Activated T-cell treated with anti-CD3 and anti-CD28 coated beads for 4 hours (primary cell): ENCODE data around the gene CFAP20DC.
"Not testable (repeated sequence)": the region's sequence is repeated elsewhere in the genome, so short reads cannot be mapped to it uniquely, and the experiment has no call there.

ENCODE experiments used
- DNase-seq: peaks from one replicate; pipeline ENCODE4 v3.0.0-alpha.2; 2020

Gene CFAP20DC

DNA sequence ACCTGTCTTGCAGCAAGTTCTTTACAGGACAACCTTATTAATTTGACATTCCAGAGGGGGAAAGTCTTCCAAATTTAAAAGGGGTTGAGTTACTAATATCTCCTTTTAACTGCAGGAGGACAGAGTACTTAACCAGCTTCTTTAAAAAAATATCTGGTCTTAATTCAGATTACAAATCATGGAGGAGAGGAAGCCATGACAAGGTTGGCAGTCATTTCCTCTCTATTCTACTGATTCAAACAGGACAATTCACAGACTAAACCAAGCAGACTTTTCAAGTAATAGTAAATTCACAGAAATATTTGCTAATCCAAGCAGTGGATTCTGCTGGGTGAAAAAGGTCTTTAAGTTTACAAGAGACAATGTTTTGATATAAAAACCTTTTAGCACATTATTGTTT lies 185.3 kb downstream of the CFAP20DC start:
- DNase-seq, result no peak

- DNase-seq, result no peak
These were observed 186.6 kb downstream of the CFAP20DC start for GRCh38 chr3:58863206-58863605.

- DNase-seq, result no peak
These were observed 188.3 kb downstream of the CFAP20DC start for GRCh38 chr3:58861551-58861950.

- no peak for DNase-seq
These were observed 191.7 kb downstream of the CFAP20DC start for GRCh38 chr3:58858126-58858525.

GRCh38 chr3:58857402-58857801 lies 192.4 kb downstream of the CFAP20DC start:
- DNase-seq, result no peak

- no peak for DNase-seq
These were observed 201.0 kb downstream of the CFAP20DC start for GRCh38 chr3:58848826-58849225.

GRCh38 chr3:58842050-58842747 lies 207.6 kb downstream of the CFAP20DC start:
- not testable (repeated sequence) for DNase-seq

DNA sequence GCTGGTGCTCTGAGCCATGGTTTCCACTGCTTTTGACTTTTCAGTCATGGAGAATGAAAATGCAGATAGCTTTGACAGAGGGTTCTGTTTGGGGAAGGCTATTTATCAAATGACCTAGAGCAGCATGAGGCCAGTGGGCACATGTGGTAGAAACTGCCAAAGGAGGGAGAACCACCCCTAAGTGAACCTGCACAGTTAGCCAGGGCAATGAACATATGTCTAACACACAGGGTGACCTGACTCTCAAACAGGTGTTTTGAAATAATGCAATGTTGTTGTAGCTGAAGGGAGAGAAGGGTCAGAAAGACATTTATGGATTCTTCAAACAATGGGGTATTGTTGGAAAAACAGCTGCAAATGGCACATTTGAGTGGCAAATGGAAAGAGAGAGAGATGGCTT lies 208.9 kb downstream of the CFAP20DC start:
- no peak for DNase-seq

- no peak for DNase-seq
These were observed 209.9 kb downstream of the CFAP20DC start for GRCh38 chr3:58839964-58840363.

DNA sequence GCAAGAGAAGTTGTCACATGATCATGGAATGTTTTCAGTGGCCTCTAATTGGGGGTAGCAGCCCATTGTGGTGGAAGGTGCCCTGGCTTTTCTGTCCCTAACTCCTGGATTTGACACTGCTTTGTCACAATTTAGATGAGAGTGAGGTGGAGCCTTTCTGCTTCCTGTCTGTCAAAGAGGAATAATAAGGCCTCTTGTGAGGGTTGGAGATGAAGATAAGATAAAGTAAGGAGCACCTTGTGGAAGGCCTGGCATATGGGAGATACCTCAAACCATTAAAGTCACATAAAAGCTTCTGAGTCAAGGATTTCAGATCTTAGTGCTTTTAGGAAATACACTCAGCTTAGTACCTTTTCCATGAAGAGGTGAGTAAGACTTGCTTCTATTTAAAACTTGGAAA lies 210.6 kb downstream of the CFAP20DC start:
- no peak for DNase-seq

- no peak for DNase-seq
These were observed 212.0 kb downstream of the CFAP20DC start for GRCh38 chr3:58837856-58838255.

DNA sequence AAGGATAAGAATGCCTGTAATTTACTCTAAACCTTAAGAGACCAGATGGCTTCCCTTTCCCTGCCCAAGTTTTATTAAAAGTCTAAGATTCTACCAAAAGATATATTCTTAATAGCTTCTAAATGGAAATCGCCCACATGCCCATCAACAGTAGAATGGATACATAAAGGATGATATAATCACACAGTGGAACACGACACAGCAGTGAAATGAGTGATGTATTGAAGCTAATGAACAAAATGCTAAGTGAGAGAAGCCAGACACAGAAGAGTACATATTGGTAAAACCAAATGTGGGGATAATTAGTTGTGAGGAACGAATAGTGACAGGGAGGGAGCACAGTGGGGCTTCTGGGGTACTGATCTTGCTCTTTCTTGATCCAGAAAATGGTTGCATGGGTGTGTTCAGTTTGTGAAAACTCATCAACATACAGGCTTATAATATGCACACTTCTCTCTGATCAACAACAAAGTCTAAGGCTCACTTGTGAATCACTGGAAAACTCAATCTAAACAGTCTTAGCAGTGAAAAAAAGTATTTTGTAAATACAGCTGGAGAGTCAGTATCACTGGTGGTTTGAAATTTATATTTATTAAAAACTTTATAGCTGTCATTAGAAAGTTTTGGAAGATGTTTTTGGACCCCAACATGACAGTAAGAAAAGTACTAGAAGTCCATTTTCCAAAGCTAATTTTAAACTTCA lies 212.5 kb downstream of the CFAP20DC start:
- DNase-seq, result no peak

GRCh38 chr3:58835086-58835485 lies 214.7 kb downstream of the CFAP20DC start:
- no peak for DNase-seq

GRCh38 chr3:58833491-58833890 lies 216.3 kb downstream of the CFAP20DC start:
- no peak for DNase-seq

- no peak for DNase-seq
These were observed 220.4 kb downstream of the CFAP20DC start for GRCh38 chr3:58829321-58830000.

DNA sequence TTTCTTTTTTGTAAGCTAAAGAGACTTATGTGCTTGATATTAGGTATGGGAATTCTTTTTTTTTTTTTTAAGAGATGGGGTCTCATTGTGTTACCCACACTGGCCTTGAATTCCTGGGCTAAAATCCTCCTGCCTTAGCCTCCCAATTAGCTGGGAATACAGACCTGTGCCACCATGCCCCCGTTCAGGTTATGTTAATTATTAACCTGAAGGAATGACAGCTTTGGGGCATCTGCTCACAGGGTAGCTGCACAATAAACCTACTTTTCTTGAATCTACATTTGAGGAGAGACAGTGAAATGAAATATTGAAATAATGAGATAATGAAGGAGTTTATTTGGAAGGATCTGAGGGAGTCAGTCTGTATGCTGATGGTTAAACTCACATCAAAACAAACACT lies 225.0 kb downstream of the CFAP20DC start:
- DNase-seq, result no peak

GRCh38 chr3:58824285-58824684 lies 225.5 kb downstream of the CFAP20DC start:
- no peak for DNase-seq

GRCh38 chr3:58806551-58807244 lies 243.1 kb downstream of the CFAP20DC start:
- not testable (repeated sequence) for DNase-seq

GRCh38 chr3:58804914-58805313 lies 244.9 kb downstream of the CFAP20DC start:
- DNase-seq, result no peak

DNA sequence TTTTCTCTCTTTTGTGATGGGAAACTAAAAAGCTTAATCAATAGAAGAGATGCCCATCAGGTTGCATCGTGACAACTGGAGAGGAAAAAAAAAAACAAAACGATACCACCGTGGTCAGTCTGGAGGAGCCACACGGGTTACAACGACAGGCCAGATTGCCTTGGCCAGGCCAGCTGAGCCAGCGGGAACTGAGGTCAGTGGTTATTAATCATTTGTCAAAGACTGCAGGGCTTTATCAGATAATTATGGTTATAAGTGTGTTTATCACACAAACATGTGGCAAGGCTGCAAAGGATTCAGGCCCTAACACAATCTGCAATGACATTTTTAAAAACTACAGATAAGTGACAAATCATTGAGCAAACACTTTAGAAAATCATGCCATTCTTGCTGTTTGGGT lies 248.3 kb downstream of the CFAP20DC start:
- DNase-seq, result no peak

DNA sequence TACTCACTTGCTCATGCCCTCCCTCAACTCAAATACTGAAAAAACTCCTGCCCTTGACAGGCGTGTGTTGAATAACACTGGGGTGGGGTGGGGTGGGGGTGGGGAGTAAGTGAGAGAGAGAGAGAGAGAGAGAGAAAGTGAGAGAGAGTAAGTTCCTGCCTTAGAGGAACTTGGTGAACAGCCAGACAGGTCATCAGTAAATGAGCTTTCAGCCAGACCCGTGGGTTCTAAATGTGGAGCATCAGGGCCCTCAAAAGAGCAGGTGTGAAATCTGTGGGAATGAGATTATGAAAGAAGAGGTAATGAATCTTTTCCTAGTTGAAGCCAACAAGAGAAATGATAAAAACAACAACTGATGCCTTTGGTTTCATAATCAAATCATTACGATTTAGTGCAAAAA lies 248.9 kb downstream of the CFAP20DC start:
- DNase-seq, result no peak

DNA sequence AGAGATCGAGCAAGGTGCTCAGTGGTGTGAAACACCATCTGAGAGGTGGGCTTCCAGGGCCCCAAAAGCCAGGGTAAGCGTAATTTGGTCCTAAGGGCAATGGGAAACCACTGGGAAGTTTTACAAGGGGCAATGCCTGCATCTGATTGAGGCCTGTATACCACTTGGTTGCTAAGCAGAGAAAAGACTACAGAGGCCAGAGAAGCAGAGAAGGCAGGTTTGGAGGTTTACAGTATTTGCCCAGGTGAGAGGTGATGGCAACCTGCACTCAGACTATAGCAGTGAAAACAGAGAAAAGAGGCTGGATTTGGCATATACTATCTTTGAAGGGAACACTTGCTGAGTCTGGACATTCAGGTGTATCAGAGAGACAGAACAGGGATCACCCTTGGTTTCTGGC lies 249.8 kb downstream of the CFAP20DC start:
- DNase-seq, result no peak

DNA sequence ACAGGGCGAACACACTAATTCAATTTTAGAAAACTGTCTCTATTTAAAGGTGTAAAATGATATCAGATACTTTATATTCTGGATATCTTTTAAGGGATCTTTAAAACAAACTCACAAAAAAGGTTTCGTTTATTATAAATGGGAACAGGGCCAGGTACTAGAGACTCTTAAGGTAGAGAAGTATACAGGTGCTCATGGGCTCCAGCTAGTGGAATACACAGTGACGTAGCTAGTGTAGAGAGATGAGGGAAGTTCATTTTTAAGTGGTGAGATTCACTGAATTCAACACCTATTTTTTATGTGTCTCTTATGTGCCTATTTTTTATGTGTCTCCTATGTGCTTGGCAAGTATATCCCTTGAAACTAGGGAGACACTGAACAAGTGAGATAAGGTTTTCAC lies 250.6 kb downstream of the CFAP20DC start:
- DNase-seq, result no peak

DNA sequence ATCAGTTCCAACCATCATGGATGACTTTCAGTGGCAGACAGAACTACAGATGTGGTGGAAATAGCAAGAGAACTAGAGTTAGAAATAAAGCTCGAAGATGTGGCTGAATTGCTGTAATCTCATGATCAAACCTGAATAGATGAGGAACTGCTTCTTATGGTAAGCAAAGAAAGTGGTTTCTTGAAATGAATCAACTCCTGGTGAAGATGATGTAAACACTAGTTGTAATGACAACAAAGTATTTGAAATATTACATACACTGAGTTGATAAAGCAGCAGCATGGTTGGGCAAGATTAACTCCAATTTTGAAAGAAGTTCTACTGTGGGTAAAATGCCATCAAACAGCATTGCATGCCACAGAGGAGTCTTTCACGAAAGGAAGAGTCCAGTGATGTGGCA lies 251.5 kb downstream of the CFAP20DC start:
- no peak for DNase-seq
